Lung (tissue), 12 donors: Measurements from ENCODE around the gene GABRG3. TPM values are rescaled to one million over a fixed set of nuclear protein-coding genes. Genes with fewer than 3 reads are reported as not detected.

Source experiments
- ATAC-seq: fragments of 200-7000 bp; cut with Tn5 transposase; one replicate; pipeline ENCODE4 v1.9.1; 2020; ENCODE audit warnings: moderate number of reproducible peaks; ENCODE audit not compliant: insufficient read depth, low FRiP score
- DNase-seq, 3 donors: peaks; one replicate each; pipeline ENCODE4 v3.0.0-alpha.2; 2013 to 2017
- H3K27ac ChIP-seq, 2 donors: one replicate each; pipeline ENCODE4 v1.5.1; 2013; ENCODE audit warnings: mild to moderate bottlenecking in 2 of 2, moderate library complexity in 2 of 2, control low read depth in 1 of 2, inconsistent platforms in 1 of 2, low read depth in 1 of 2, low read length in 1 of 2
- H3K27me3 ChIP-seq, 3 donors: one replicate each; pipeline ENCODE4 v1.5.1; 2013; ENCODE audit warnings: low read length in 2 of 3; ENCODE audit not compliant: control insufficient read depth in 3 of 3, insufficient read depth in 3 of 3
- H3K36me3 ChIP-seq, 4 donors: one replicate each; pipeline ENCODE4 v1.5.1; 2013; ENCODE audit warnings: low read length in 4 of 4, mild to moderate bottlenecking in 1 of 4, moderate library complexity in 1 of 4; ENCODE audit not compliant: control insufficient read depth in 4 of 4, insufficient read depth in 4 of 4
- H3K4me1 ChIP-seq, 5 donors: one replicate each; pipeline ENCODE4 v1.5.1; 2013; ENCODE audit warnings: low read length in 5 of 5, mild to moderate bottlenecking in 2 of 5, moderate library complexity in 1 of 5; ENCODE audit not compliant: control insufficient read depth in 5 of 5, insufficient read depth in 5 of 5
- H3K4me3 ChIP-seq: one replicate; pipeline ENCODE4 v1.5.1; 2013; ENCODE audit warnings: mild to moderate bottlenecking, control low read depth, moderate library complexity
- H3K9ac ChIP-seq, 2 donors: one replicate each; pipeline ENCODE4 v1.5.1; 2013; ENCODE audit warnings: low read length in 2 of 2, control low read depth in 1 of 2; ENCODE audit not compliant: insufficient read depth in 1 of 2
- H3K9me3 ChIP-seq, 4 donors: one replicate each; pipeline ENCODE4 v1.5.1; 2013; ENCODE audit warnings: low read length in 3 of 4, mild to moderate bottlenecking in 1 of 4, moderate library complexity in 1 of 4; ENCODE audit not compliant: control insufficient read depth in 4 of 4, insufficient read depth in 3 of 4
- CTCF ChIP-seq: IDR thresholded peaks from 2 replicates; pipeline ENCODE4 v1.5.1; 2012; ENCODE audit warnings: mild to moderate bottlenecking; ENCODE audit errors: control extremely low read depth, extremely low read depth
- WGBS, 2 donors: extraction: QIAGEN DNeasy Blood & Tissue Kit; methylation state at CpG; one replicate each; pipeline ENCODE4 v1.1.7; 2013; 5-methylcytosine and 5-hydroxymethylcytosine counted together
- polyA plus RNA-seq, 2 donors: library from polyadenylated mRNA; stranded (reverse); fragments of 200-250 nt; gene quantifications; one replicate each; pipeline ENCODE4 v1.2.1, GENCODE V29; 2013
- total RNA-seq, 2 donors: library from RNA; depleted of rRNA in 1 of 2; stranded (reverse); fragments of >200 nt in 1 of 2; gene quantifications; one replicate each; pipeline ENCODE4 v1.2.1, GENCODE V29; 2014 to 2021
- donor health status: control.
- donor health status: control.
- donor health status: Bipolar disorder and iron deficiency.
- donor health status: healthy.
- donor health status: DM: yes; HTN: yes; CAD: no.

Gene GABRG3
- total and polyA plus RNA-seq, 4 donors: 16.9 TPM; not detected in 3

GRCh38 chr15:27218426-27218825 lies 247.4 kb downstream of the GABRG3 start:
- no peak for DNase-seq
- H3K27me3 ChIP-seq: no peaks in the 10 kb centered on the region
- TF ChIP-seq CTCF: no peak
- no peak overlapping the region for H3K9ac ChIP-seq
- no peak for ATAC-seq
- H3K4me3 ChIP-seq: no peak overlapping the region
- H3K27ac ChIP-seq: no peak overlapping the region
- 88 to 93% methylated on average over 8 of the region's 8 CpGs for WGBS, 2 donors
- H3K4me1 ChIP-seq: peaks cover 0 to 25% (median 2%) of the 10 kb centered on the region in 5 donors
- H3K36me3 ChIP-seq: no peaks in the 10 kb centered on the region
- H3K9me3 ChIP-seq: peaks cover 0 to 2% (median 0%) of the 10 kb centered on the region in 4 donors

DNA sequence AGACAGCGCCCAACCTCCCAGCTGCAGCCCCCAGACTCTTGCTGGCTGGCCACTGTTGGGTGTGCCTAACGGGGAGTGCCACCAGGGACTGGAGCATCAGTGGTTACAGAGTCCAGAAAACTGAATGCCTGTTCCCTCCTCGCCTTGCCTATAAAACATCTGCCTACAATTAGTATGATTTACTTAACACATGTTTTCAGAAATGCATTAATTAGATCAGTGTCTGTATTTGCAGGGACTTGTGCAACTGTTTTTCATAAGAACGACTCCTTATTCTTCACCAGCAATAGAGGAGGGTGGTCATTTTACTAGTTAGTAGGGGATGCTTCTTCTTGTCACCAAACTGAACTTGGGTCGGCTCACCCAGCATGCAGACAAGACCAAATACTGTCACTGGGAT lies 248.7 kb downstream of the GABRG3 start:
- ATAC-seq (no peak), DNase-seq (no peak)
- Histone ChIP-seq H3K27me3 (no peaks in the 10 kb centered on the region), H3K36me3 (no peaks in the 10 kb centered on the region), H3K4me3 (no peak overlapping the region), H3K9ac (no peak overlapping the region), H3K27ac (no peak overlapping the region), H3K4me1 (peaks cover 0 to 30% (median 4%) of the 10 kb centered on the region in 5 donors), H3K9me3 (peaks cover 0 to 2% (median 0%) of the 10 kb centered on the region in 4 donors)
- TF ChIP-seq CTCF: no peak
- WGBS, 2 donors: 90 to 92% methylated on average over 5 of the region's 5 CpGs

GRCh38 chr15:27220199-27220598 lies 249.2 kb downstream of the GABRG3 start:
- Histone ChIP-seq H3K4me1 (peaks cover 0 to 25% (median 4%) of the 10 kb centered on the region in 5 donors), H3K27me3 (no peaks in the 10 kb centered on the region), H3K27ac (no peak overlapping the region), H3K4me3 (no peak overlapping the region), H3K36me3 (no peaks in the 10 kb centered on the region), H3K9me3 (peaks cover 0 to 2% (median 0%) of the 10 kb centered on the region in 4 donors), H3K9ac (no peak overlapping the region)
- DNase-seq (no peak), ATAC-seq (no peak)
- 72 to 82% methylated on average over 4 of the region's 4 CpGs for WGBS, 2 donors
- TF ChIP-seq CTCF: no peak

GRCh38 chr15:27222479-27222878 lies 251.5 kb downstream of the GABRG3 start:
- no peak overlapping the region for H3K27ac ChIP-seq

More at GRCh38 chr15:27222479-27222878, 251.5 kb downstream of the GABRG3 start:
- no peak for TF ChIP-seq CTCF
- Histone ChIP-seq H3K4me1 (peaks cover 0 to 18% (median 4%) of the 10 kb centered on the region in 5 donors), H3K9ac (no peak overlapping the region), H3K9me3 (peaks cover 0 to 6% (median 0%) of the 10 kb centered on the region in 4 donors), H3K27me3 (no peaks in the 10 kb centered on the region), H3K36me3 (no peaks in the 10 kb centered on the region), H3K4me3 (no peak overlapping the region)
- 54 to 69% methylated on average over 4 of the region's 4 CpGs for WGBS, 2 donors
- DNase-seq (no peak), ATAC-seq (no peak)
